WTC11 (cell line): ENCODE results near the gene KCNMA1.

Source experiments
- EMX1 ChIP-seq: fragments of 250-450 bp; sonication (Bioruptor Pico); IDR thresholded peaks from 2 replicates; pipeline ENCODE4 v1.8.0; 2021; ENCODE audit warnings: mild to moderate bottlenecking
- FOXP1 ChIP-seq: sonication (generic); formaldehyde crosslinking; IDR thresholded peaks from 2 replicates; pipeline ENCODE4 v1.8.0; 2022; ENCODE audit warnings: missing genetic modification reagents, mild to moderate bottlenecking, moderate library complexity, borderline replicate concordance
- GABPB1 ChIP-seq: sonication (generic); formaldehyde crosslinking; IDR thresholded peaks from 2 replicates; pipeline ENCODE4 v1.8.1; 2023; ENCODE audit warnings: mild to moderate bottlenecking, missing genetic modification reagents
- IRF1 ChIP-seq: sonication (generic); formaldehyde crosslinking; IDR thresholded peaks from 2 replicates; pipeline ENCODE4 v1.8.0; 2023; ENCODE audit warnings: missing genetic modification reagents
- NFE2L1 ChIP-seq: sonication (generic); formaldehyde crosslinking; IDR thresholded peaks from 2 replicates; pipeline ENCODE4 v1.8.1; 2023; ENCODE audit warnings: missing genetic modification reagents
- NR2C2 ChIP-seq: sonication (generic); formaldehyde crosslinking; IDR thresholded peaks from 2 replicates; pipeline ENCODE4 v1.8.0; 2022; ENCODE audit warnings: mild to moderate bottlenecking, missing genetic modification reagents
- RELA ChIP-seq: sonication (generic); formaldehyde crosslinking; IDR thresholded peaks from 2 replicates; pipeline ENCODE4 v1.8.1; 2022; ENCODE audit warnings: missing genetic modification reagents, mild to moderate bottlenecking, borderline replicate concordance
- ZNF138 ChIP-seq: sonication (generic); formaldehyde crosslinking; conservative IDR thresholded peaks from 2 replicates; pipeline ENCODE4 v1.8.1; 2022; ENCODE audit warnings: mild to moderate bottlenecking, moderate library complexity, missing genetic modification reagents
- ZNF423 ChIP-seq: fragments of 250-450 bp; sonication (Bioruptor Pico); IDR thresholded peaks from 2 replicates; pipeline ENCODE4 v2.1.2; 2022; ENCODE audit warnings: mild to moderate bottlenecking, moderate library complexity
- TF ChIP-seq, protein P1 (sequence below): fragments of 200-600 bp; IDR thresholded peaks from 2 replicates; pipeline ENCODE4 v1.8.0; 2022; ENCODE audit warnings: antibody characterized with exemption
- TF ChIP-seq, protein P2 (sequence below): sonication (generic); formaldehyde crosslinking; IDR thresholded peaks from 2 replicates; pipeline ENCODE4 v1.8.0; 2022; ENCODE audit warnings: mild to moderate bottlenecking, missing genetic modification reagents
- TF ChIP-seq, protein P3 (sequence below): sonication (generic); formaldehyde crosslinking; IDR thresholded peaks from 2 replicates; pipeline ENCODE4 v1.8.0; 2022; ENCODE audit warnings: mild to moderate bottlenecking, missing genetic modification reagents
- TF ChIP-seq, protein P4 (sequence below): sonication (generic); formaldehyde crosslinking; IDR thresholded peaks from 2 replicates; pipeline ENCODE4 v1.8.1; 2022; ENCODE audit warnings: low read depth, missing genetic modification reagents, borderline replicate concordance

- TF ChIP-seq, protein P1, sequence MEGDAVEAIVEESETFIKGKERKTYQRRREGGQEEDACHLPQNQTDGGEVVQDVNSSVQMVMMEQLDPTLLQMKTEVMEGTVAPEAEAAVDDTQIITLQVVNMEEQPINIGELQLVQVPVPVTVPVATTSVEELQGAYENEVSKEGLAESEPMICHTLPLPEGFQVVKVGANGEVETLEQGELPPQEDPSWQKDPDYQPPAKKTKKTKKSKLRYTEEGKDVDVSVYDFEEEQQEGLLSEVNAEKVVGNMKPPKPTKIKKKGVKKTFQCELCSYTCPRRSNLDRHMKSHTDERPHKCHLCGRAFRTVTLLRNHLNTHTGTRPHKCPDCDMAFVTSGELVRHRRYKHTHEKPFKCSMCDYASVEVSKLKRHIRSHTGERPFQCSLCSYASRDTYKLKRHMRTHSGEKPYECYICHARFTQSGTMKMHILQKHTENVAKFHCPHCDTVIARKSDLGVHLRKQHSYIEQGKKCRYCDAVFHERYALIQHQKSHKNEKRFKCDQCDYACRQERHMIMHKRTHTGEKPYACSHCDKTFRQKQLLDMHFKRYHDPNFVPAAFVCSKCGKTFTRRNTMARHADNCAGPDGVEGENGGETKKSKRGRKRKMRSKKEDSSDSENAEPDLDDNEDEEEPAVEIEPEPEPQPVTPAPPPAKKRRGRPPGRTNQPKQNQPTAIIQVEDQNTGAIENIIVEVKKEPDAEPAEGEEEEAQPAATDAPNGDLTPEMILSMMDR = no peak
- TF ChIP-seq ZNF423 (CRISPR knock-in tag) (no peak), ZNF138 (CRISPR knock-in tag) (no peak), GABPB1 (CRISPR knock-in tag) (no peak), RELA (CRISPR knock-in tag) (no peak), NR2C2 (CRISPR knock-in tag) (no peak), IRF1 (CRISPR knock-in tag) (no peak), EMX1 (no peak), NFE2L1 (CRISPR knock-in tag) (no peak), FOXP1 (CRISPR knock-in tag) (no peak)
- TF ChIP-seq, protein P2, sequence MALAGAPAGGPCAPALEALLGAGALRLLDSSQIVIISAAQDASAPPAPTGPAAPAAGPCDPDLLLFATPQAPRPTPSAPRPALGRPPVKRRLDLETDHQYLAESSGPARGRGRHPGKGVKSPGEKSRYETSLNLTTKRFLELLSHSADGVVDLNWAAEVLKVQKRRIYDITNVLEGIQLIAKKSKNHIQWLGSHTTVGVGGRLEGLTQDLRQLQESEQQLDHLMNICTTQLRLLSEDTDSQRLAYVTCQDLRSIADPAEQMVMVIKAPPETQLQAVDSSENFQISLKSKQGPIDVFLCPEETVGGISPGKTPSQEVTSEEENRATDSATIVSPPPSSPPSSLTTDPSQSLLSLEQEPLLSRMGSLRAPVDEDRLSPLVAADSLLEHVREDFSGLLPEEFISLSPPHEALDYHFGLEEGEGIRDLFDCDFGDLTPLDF (CRISPR knock-in tag) = no peak
- TF ChIP-seq, protein P3, sequence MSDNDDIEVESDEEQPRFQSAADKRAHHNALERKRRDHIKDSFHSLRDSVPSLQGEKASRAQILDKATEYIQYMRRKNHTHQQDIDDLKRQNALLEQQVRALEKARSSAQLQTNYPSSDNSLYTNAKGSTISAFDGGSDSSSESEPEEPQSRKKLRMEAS (CRISPR knock-in tag) = no peak
- TF ChIP-seq, protein P4, sequence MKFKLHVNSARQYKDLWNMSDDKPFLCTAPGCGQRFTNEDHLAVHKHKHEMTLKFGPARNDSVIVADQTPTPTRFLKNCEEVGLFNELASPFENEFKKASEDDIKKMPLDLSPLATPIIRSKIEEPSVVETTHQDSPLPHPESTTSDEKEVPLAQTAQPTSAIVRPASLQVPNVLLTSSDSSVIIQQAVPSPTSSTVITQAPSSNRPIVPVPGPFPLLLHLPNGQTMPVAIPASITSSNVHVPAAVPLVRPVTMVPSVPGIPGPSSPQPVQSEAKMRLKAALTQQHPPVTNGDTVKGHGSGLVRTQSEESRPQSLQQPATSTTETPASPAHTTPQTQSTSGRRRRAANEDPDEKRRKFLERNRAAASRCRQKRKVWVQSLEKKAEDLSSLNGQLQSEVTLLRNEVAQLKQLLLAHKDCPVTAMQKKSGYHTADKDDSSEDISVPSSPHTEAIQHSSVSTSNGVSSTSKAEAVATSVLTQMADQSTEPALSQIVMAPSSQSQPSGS (CRISPR knock-in tag) = no peak
Measured at GRCh38 chr10:77253556-77254064, 384.0 kb downstream of the KCNMA1 start.
